BJ (cell line): ENCODE results near the gene FUT2. TPM values are rescaled to one million over a fixed set of nuclear protein-coding genes. Genes with fewer than 3 reads are reported as not detected.
A peak's percentile ranks its signal among the peaks of the same experiment; 100 is the strongest.

ENCODE experiments used
- CTCF ChIA-PET: fragments of 350-600 bp; formaldehyde crosslinking; extraction: SDS; loops from one replicate; lab custom pipeline; 2021; ENCODE audit warnings: antibody characterized with exemption, inconsistent platforms; lab: Yijun Ruan, JAX
- POLR2A ChIA-PET: fragments of 300-600 bp; sonication (Branson Sonifier 250); formaldehyde crosslinking; extraction: SDS; loops from one replicate; lab custom pipeline; 2021; ENCODE audit warnings: antibody characterized with exemption; lab: Charles Lee
- DNase-seq: peaks from one replicate; pipeline ENCODE4 v3.0.0-alpha.2; 2011; ENCODE audit warnings: low read depth
- H3K27me3 ChIP-seq: 2 replicates; pipeline ENCODE4 v1.6.0; 2011; ENCODE audit warnings: low read length; ENCODE audit not compliant: control insufficient read depth, insufficient read depth
- H3K36me3 ChIP-seq: 2 replicates; pipeline ENCODE4 v1.5.1; 2011; ENCODE audit warnings: low read length; ENCODE audit not compliant: control insufficient read depth, insufficient read depth
- H3K4me3 ChIP-seq: 2 replicates; pipeline ENCODE4 v1.5.1; 2011; ENCODE audit warnings: low read depth, mild to moderate bottlenecking, control low read depth, low read length
- polyA plus RNA-seq: library from polyadenylated mRNA; depleted of rRNA; stranded (reverse); fragments of >200 nt; gene quantifications from 2 replicates; pipeline ENCODE4 v1.2.3, GENCODE V29; 2011
- TF ChIP-seq, protein P1 (sequence below): IDR thresholded peaks from 2 replicates; pipeline ENCODE4 v1.5.1; 2011; ENCODE audit warnings: low read depth, mild to moderate bottlenecking, control low read depth, inconsistent platforms, low read length, moderate library complexity; ENCODE audit not compliant: insufficient read depth

The FUT2 gene
- polyA plus RNA-seq, 1 experiment: not detected

DNA sequence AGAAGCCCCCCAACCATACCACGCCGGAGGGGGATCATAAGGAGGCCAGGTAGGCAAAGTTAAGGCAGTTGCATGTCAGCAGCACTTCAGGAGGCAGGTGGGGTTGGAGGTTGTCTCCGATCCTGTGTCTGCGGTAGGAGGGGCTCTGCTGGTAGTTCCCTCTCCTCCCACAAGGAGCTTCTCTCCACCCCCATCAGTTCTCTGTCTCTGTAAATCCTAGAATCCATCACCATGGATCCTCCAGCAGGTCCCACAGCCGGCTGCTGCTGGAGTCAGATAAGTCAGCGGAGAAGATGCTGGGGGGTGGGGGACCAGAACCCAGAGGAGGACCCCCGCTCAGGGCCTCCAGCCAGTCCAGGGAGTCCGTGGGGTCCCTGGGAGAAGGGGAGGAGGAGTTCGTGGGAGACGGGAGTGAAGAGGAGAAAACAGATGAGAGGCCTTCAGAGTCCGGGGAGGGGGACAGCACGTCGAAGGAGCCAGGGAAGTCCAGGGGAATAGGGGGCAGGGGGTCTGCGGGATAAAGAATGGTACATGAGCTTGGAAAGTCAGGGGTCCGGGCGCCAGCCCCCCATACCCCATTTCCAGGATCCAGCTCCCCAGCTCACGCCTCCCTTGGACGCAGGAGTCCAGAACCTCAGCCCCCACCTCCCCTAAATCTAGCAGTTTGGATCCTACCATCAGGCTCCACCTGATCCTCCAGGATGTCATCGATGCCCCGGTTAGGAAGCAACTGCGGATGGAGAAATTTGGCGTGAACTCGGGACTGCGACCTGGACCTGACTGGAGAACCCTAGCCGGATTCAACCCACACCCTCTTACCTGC is 17.5 kb downstream of the FUT2 start:
- peak overlapping the region; percentile 70 for H3K4me3 ChIP-seq
- POLR2A ChIA-PET: no interaction called here
- TF ChIP-seq, protein P1, sequence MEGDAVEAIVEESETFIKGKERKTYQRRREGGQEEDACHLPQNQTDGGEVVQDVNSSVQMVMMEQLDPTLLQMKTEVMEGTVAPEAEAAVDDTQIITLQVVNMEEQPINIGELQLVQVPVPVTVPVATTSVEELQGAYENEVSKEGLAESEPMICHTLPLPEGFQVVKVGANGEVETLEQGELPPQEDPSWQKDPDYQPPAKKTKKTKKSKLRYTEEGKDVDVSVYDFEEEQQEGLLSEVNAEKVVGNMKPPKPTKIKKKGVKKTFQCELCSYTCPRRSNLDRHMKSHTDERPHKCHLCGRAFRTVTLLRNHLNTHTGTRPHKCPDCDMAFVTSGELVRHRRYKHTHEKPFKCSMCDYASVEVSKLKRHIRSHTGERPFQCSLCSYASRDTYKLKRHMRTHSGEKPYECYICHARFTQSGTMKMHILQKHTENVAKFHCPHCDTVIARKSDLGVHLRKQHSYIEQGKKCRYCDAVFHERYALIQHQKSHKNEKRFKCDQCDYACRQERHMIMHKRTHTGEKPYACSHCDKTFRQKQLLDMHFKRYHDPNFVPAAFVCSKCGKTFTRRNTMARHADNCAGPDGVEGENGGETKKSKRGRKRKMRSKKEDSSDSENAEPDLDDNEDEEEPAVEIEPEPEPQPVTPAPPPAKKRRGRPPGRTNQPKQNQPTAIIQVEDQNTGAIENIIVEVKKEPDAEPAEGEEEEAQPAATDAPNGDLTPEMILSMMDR: peak; percentile 36
- no peaks in the 10 kb centered on the region for H3K36me3 ChIP-seq
- H3K27me3 ChIP-seq: no peaks in the 10 kb centered on the region
- CTCF ChIA-PET: interaction anchor here (0.8 to 4.4 kb wide), 8 partner anchors 11 to 75 kb away, joined by 3 to 22 read pairs (median 4); partner anchors contain the start of genes CA11 and FUT2
- no peak for DNase-seq

DNA sequence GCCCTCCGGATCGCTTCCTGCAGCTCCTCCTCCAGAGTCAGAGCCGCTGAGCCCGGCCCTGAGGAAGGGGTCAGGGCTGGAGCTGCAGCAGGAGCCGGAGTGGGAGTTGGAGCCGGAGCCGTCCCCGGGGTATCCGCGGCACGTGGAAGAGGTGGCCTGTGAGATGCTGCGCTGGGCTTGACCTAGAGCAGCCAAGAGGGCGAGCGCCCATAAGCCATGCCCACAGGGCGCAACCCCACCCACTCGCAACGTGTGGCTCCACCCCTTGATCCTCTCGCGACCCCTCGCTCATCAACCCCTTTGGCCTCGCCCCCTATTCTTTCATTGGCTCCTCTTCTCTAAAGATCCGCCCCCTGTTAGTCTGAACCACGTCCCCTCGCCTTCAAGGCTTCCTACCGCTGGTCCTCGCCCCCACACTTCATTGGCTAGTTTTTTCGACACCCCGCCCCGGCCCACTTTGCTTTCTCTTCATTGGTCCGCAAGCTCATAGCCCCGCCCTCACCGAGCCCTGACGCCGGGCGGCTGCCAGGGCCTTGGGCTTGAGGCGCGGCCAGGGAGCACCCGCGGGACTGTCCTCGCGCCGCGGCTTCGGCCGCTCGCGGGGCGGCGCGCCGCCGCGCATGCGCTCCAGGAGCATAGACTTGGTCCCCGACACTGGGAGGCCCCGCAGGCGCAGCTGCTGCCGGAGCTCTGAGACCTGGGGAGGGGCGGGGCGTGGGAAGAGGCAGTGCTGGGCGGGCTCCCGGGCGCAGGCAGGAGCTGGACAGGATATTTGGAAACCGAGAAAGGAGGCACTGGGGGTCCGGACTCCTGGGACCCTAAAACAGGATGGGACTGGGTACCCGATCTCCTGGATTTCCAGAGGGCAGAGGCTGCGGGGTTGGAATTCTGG is 18.3 kb downstream of the FUT2 start:
- ChIA-PET CTCF (interaction anchor here (0.6 to 4.4 kb wide), 7 partner anchors 14 to 122 kb away, joined by 3 to 22 read pairs (median 4); partner anchors contain the start of genes CA11, FUT2 and HSD17B14), POLR2A (interaction anchor here (0.6 kb wide), 1 partner anchor 265 kb away, joined by 23 read pairs; no protein-coding TSS in a partner anchor)
- no peaks in the 10 kb centered on the region for H3K36me3 ChIP-seq
- TF ChIP-seq, protein P1: no peak
- peak; percentile 98 for DNase-seq
- peak overlapping the region; percentile 70 for H3K4me3 ChIP-seq
- H3K27me3 ChIP-seq: no peaks in the 10 kb centered on the region

GRCh38 chr19:48714759-48715675 is 19.2 kb downstream of the FUT2 start:
- Histone ChIP-seq H3K4me3 (peak overlapping the region; percentile 48), H3K36me3 (no peaks in the 10 kb centered on the region), H3K27me3 (no peaks in the 10 kb centered on the region)
- no peak for DNase-seq
- ChIA-PET POLR2A (interaction anchor here (0.6 kb wide), 1 partner anchor 264 kb away, joined by 23 read pairs; no protein-coding TSS in a partner anchor), CTCF (interaction anchor here (0.6 to 4.4 kb wide), 6 partner anchors 24 to 121 kb away, joined by 3 to 22 read pairs (median 4); partner anchors contain the start of genes CA11 and HSD17B14)
- TF ChIP-seq, protein P1: no peak

DNA sequence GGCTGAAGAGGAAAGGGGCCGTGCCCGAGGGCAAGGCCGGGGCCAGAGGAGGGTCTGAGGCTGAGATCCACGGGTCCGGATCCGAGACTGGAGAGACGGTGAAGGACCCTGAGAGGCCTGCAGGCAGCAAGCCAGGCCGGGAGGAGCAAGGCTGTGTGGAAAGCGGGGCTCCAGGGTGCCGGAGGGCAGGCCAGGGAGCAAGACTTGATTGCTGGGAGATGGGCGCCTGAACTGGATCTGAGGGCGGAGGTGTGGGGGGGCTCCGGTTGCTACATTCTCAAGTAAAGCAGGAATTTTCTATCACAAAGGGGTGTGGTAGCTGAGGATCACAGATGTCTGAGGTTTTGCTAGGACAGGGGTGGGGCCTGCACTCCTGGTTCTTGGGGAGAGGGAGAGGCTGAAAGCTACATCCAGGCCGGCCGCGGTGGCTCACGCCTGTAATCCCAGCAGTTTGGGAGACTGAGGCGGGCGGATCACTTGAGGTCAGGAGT is 20.0 kb downstream of the FUT2 start:
- peak; percentile 14 for DNase-seq
- TF ChIP-seq, protein P1: no peak
- POLR2A ChIA-PET: interaction anchor here (0.6 kb wide), 1 partner anchor 489 kb away, joined by 3 read pairs; no protein-coding TSS in a partner anchor
- Histone ChIP-seq H3K36me3 (no peaks in the 10 kb centered on the region), H3K27me3 (no peaks in the 10 kb centered on the region), H3K4me3 (peak overlapping the region; percentile 48)
- CTCF ChIA-PET: interaction anchor here (0.5 to 1.3 kb wide), 5 partner anchors 24 to 109 kb away, joined by 3 to 6 read pairs (median 3); partner anchors contain the start of genes CA11 and IZUMO1
